RPMI7951 (cell line): ENCODE measurements around the gene RTBDN. TPM values are rescaled to one million over a fixed set of nuclear protein-coding genes. Genes with fewer than 3 reads are reported as not detected.
A peak's percentile ranks its signal among the peaks of the same experiment; 100 is the strongest.
"Not testable (repeated sequence)": the region's sequence is repeated elsewhere in the genome, so short reads cannot be mapped to it uniquely, and the experiment has no call there.

Source experiments
- DNase-seq: peaks from one replicate; pipeline ENCODE4 v3.0.0-alpha.2; 2012; ENCODE audit warnings: low read depth
- total RNA-seq: library from RNA; depleted of rRNA; stranded (reverse); fragments of >200 nt; shearing (Covaris generic); gene quantifications from 2 replicates; pipeline ENCODE4 v1.2.3, GENCODE V29; 2014

RTBDN gene
- total RNA-seq, 1 experiment from 2014 or later, result not detected

GRCh38 chr19:12825254-12826131 is 8.9 kb downstream of the RTBDN start:
- peak; percentile 33 for DNase-seq

GRCh38 chr19:12821761-12822160 is 12.6 kb downstream of the RTBDN start:
- DNase-seq, result peak; percentile 19

DNA sequence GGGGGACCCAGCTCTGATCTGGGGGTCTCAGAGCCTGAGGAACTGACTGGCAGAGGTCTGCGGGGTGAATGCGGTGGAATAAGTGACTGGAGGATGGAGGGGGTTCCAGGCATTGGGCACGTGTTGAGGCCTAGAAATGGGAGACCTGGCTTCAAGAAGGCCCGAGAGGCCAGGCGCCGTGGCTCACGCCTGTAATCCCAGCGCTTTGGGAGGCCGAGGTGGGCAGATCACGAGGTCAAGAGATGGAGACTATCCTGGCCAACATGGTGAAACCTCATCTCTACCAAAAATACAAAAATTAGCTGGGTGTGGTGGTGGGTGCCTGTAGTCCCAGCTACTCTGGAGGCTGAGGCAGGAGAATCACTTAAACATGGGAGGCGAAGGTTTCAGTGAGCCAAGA is 16.6 kb downstream of the RTBDN start:
- DNase-seq, result not testable (repeated sequence)

DNA sequence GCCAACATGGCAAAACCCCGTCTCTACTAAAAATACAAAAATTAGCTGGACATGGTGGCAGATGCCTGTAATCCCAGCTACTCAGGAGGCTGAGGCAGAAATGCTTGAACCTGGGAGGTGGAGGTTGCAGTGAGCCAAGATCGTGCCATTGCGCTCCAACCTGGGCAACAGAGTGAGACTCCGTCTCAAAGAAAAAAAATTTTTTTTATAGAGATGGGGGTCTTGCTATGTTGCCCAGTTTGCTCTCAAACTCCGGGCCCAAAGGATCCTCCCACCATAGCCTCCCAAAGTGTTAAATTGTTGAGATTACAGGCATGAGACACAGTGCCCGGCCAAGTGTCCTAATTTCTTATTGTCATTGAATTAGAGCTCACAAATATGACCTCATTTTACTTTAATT is 17.2 kb downstream of the RTBDN start:
- not testable (repeated sequence) for DNase-seq

DNA sequence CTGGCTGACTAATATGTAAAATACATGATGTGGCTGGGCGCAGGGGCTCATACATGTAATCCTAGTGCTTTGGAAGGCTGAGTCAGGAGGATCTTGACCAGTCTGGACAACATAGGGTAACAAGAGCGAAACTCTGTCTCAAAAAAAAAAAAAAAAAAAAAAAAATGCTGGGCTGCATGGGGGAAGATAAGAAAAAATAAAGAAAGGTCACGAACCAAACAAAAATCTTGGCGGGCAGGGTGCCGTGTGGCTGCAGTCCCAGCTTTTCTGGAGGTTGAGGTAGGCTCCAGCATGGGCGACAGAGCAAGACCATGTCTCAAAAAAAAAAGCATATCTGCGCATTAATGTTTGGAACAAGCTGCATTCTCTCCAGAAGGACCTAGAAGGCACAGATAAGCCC is 19.3 kb downstream of the RTBDN start:
- no peak for DNase-seq

DNA sequence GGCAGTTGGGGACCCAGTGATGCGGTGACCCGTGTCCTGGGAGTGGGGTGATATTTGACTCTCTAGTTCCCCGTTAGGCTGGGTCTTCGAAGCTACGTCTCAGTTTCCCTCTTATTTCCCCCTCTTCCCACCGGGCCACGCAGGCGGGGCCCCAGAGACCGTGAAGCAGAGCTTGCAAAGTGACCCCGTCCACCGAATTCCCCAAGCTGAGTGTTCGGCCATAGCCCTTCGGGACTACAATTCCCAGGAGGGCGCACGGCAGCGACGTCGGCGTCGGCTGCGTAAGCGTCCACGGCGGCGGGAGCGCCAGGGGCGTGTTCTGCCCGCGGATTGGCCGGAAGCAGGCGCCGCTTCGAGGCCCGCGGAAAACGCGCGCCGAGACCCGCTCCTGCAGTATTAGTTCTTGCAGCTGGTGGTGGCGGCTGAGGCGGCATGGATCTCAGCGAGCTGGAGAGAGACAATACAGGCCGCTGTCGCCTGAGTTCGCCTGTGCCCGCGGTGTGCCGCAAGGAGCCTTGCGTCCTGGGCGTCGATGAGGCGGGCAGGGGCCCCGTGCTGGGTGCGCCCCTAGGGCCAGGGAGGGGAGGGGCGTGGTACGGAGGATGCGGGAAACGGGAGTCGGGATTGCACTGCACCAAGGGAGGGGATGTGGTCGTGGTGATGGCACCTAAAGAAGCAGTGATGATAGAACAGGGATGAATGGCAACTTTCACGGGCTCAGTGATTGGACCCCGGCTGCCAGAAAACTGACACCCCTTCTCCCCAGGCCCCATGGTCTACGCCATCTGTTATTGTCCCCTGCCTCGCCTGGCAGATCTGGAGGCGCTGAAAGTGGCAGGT is 27.9 kb downstream of the RTBDN start, which contains the start of gene RNASEH2A:
TSS of gene RNASEH2A (plus strand) at position 343 of the 840 bp plus-strand sequence. CDS start at position 433, 90 bp downstream.
- peak; percentile 87 for DNase-seq

GRCh38 chr19:12804051-12804450 is 30.3 kb downstream of the RTBDN start:
- DNase-seq, result no peak

DNA sequence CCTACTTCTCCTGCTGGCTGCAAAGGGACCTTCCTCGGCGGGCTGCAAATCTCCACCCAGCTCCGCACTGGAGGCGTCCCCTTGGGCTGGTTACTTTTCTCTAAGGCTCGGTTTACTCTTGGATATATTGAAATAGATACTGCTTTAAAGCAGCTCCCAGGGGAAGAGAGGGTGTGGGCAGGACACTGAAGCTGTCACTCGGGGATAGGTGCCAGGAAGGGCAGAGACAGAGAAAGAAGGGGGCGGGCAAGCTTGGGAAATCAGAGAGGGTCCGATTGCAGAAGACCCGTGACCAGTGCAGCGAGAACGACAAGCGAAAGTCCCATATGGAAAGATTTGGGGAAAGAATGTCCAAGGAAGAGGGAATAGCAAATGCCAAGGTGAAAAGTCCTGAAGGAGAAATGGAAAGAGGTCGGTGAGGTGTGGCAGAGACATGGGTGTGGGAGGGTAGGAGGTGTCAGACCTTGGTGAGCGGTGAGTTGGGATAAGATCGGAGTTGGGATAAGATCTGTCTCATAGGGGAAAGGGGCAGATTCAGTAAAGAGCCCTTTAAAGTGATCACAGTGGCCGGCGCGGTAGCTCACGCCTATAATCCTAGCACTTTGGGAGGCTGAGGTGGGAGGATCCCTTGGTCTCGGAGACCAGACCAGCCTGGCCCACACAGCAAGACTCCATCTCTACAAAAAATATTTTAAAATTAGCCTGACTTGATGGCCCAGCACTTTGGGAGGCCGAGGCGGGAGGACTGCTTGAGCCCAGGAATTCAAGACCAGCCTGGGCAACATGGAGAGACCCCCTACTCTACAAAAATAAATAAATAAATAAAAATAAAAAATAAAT is 31.9 kb downstream of the RTBDN start:
- DNase-seq, result peak; percentile 28

DNA sequence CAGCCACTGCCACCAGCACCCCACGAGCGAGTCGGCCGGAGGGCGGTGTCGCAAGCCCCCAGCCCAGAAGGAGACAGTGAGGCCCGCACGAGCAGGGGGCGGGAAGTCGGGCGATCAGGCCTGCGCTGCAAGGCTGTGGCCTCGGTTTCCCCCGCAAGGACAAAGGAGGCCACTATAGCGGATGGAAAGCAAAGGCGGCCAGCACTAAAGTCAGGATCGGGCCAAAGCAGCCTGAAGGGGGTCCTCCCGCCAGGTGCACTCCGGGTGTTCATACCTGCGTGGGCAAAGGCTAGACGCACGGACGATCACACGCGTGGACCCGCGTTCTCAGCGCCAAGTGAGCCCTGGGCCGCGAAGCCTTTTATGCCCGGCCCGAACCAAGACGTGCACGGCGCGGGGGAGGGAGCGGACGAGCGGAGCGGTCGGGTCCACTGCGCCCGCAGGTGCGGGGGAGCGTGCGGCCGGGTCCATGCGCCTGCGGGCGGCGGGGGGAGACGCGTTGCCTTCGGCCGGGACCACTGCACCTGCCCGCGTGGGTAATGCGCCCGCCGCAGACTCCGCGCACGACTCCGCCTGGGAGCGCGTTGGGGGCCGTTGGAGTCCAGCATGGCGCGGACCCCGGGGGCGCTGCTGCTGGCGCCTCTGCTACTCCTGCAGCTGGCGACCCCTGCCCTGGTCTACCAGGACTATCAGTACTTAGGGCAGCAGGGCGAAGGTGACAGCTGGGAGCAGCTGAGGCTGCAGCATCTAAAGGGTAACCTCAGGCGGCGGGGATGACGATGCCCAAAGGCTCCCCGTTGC is 32.7 kb downstream of the RTBDN start, which contains the start of the genes PRDX2 and THSD8:
TSS of gene PRDX2 (minus strand) at position 335 of the 801 bp plus-strand sequence. CDS start 539 bp downstream, outside the sequence.
TSS of gene THSD8 (plus strand) at position 604 of the 801 bp plus-strand sequence. CDS start at position 607, 3 bp downstream.
- DNase-seq, result peak; percentile 77

DNA sequence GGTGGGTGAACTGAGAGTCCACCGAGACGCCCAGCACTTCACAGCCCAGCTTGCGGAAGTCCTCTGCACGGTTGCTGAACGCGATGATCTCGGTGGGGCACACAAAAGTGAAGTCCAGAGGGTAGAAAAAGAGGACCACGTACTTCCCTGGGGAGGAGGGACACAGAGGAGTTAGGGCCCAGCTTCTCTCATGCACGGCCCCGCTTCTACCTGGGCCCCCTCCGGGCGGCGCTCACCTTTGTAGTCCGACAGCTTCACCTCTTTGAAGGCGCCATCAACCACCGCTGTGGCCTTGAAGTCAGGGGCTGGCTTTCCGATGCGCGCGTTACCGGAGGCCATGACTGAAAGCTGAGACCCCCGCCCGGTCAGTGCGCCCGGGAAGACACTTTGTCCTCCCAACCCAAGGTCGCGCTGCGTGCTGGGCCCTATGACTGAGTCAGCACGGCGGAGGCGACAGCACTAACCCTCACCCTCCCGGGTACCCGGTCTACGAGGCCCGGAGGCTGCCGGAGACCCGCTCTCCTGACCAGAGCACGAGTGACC is 33.4 kb downstream of the RTBDN start:
- no peak for DNase-seq

- no peak for DNase-seq
These were observed 34.0 kb downstream of the RTBDN start for GRCh38 chr19:12800466-12800770.

GRCh38 chr19:12799742-12800465 is 34.5 kb downstream of the RTBDN start:
- no peak for DNase-seq

DNA sequence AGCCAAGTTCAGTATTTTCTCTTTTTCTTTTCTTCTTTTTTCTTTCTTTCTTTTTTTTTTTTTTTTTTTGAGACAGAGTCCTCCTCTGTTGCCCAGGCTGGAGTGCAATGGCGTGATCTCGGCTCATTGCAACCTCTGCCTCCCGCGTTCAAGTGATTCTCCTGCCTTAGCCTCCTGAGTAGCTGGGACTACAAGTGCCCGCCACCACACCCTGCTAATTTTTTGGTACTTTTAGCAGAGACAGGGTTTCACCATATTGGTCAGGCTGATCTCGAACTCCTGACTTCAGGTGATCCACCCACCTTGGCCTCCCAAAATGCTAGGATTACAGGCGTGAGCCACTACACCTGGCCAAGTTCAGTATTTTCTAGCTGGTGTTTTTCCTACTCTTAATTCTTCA is 36.8 kb downstream of the RTBDN start:
- DNase-seq, result not testable (repeated sequence)

DNA sequence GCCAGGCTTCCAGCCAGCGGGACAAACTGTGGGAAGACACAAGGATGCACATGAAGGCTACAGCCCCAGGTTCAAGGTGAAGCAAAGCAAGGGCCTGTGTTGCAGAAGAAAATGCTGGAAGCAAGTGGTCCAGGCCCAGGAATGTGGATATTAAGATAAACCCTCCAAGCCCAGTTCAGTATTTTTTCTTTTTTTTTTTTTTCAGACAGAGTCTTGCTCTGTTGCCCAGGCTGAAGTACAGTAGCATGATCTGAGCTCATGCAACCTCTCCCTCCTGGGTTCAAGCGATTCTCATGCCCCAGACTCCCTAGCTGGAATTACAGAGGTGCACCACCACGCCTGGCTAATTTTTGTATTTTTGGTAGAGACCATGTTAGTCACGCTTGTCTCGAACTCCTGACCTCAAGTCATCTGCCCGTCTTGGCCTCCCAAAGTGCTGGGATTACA is 37.2 kb downstream of the RTBDN start:
- no peak for DNase-seq

DNA sequence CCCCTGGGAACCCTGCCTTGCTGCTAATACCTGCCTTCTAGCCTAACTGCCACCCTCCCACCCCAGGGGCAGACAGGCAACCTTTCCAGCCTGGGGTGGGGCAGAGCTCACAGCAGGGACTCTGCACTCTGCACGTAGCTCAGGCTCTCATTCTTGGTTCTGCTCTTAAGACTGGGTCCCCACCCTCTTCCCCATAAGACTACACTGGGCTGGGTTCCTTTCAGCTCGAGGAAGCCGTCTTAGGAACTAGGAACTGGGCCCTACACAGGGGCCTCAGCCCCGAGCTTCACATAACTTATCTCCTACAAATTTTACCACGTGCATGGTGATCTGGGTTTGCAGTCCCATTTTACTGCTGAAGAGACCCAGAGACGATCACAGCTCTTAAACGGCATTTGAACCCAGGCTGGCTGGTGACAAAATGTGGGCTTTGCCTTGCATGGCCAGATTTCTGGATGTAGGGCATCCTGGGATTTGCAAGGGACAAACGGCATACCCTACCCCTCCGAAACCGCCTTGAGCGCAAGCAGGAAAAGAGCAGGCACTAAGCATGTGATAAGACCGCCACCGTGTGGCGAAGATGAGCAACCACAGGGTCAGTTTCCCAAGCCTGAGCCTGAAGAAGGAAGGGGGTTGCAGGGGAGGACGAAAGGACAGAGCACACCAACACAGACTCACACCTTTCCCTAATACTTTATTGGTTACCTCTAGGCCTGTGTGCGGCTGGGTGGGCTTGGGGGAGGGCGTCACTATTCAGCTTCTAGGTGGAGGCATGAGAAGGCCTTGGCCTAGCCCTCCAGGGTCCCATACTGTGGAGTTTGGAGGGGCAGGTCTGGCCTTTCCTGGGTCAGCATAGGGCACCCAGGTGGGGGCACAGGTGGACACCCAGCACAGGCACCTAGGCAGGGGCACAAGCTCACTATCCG is 38.0 kb downstream of the RTBDN start:
- peak; percentile 77 for DNase-seq

- no peak for DNase-seq
These were observed 39.4 kb downstream of the RTBDN start for GRCh38 chr19:12794971-12795381.

DNA sequence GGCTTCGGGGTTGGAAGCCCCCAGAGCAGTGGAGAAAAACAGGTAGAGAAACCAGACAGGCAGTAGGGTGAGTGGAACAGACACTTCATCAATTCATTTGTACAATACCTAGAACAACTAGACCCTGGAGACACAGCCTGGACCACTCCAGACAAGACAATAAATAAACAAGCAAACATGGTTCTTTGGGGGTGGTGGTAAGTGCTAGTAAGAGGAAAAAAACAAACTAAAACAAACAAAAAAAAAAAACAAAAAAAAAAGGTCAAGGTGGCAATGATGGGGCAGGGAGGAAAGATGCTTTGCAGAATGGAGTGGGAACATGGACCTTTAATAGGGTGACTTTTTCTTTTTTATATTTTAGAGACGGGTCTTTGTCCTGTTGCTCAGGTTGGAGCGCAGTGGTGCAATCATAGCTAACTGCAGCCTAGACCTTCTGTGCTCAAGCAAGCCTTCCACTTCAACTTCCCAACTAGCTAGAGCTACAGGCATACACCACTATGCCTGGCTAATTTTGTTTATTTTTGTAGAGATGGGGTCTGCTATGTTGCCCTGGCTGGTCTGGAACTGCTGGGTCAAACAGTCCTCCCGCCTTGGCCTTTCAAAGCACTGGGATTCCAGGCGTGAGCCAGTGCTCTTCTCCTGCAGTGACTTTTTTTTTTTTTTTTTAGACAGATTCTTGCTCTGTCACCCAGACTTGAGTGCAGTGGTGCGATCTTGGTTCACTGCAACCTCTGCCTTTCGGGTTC is 40.0 kb downstream of the RTBDN start:
- no peak for DNase-seq
